GM12892 (cell line): ENCODE data around the gene HLF.

Source experiments
- POLR2A ChIP-seq: IDR thresholded peaks from 2 replicates; pipeline ENCODE4 v1.6.1; 2011; ENCODE audit warnings: low read depth, low read length, control low read depth
- POLR2AphosphoS5 ChIP-seq: IDR thresholded peaks from 2 replicates; pipeline ENCODE4 v1.6.1; 2011; ENCODE audit warnings: low read depth, low read length, control low read depth
- TAF1 ChIP-seq: IDR thresholded peaks from 2 replicates; pipeline ENCODE4 v1.6.1; 2011; ENCODE audit warnings: low read depth, mild to moderate bottlenecking, control low read depth, low read length, borderline replicate concordance

GRCh38 chr17:55321427-55322060 lies 56.8 kb downstream of the HLF start:
- no peak for TF ChIP-seq POLR2A
- TF ChIP-seq POLR2AphosphoS5 = no peak
- no peak for TF ChIP-seq TAF1
